Measurements from ENCODE around the gene EPN3.
A peak's percentile ranks its signal among the peaks of the same experiment; 100 is the strongest.

The EPN3 gene

DNA sequence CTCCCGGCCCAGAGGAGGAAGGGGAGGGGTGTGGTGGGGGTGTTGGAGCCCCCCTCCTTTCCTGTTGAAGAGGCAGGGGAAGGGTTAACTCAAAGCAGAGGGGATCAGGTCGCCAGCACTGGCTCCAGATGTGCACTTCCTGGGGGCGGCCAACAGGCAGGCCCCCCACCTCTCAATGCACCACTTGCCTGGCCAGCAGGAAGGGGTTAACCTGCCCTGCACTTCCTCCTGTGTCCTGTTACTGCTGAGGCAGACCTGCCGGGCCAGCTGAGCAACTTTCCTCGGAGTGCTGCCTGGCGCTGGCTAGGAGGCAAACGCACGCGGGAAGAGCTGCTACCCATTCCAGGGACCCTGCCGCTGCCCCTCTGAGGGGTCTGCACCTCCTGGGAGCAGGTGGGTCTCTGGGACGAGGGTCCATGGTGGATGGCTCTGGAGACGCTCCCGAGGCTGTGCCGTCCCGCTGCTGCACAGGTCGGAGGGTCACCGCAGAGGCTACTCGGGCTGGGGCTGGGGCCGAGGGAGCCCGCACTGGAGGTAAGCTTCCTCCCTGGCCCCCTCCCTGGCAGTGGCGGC is at the start of gene EPN3:
EPN3 (plus strand) TSS at position 284 of the 573 bp plus-strand sequence. CDS start 3,822 bp downstream, outside the sequence.
- peak; percentile 55 for DNase-seq

DNA sequence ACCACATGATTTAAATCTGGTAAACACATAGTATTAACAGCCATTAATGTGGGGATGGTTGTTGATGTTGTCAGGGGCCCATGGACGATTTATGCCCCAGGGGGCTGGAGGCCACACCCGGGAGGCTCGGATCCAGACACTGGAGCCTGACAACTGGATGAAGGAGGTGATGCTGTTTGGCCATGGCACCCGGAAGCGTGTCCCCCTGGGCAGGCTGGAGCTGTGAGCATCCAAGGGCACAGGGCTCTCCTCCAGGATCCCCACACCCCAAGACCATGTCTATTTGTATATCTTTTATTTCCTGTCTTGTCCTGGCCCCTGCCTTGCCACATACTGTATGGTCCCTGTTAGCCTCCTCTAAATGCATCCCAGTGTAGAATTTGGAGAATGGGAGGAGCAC is 49.3 kb upstream of the EPN3 start:
- DNase-seq = no peak

DNA sequence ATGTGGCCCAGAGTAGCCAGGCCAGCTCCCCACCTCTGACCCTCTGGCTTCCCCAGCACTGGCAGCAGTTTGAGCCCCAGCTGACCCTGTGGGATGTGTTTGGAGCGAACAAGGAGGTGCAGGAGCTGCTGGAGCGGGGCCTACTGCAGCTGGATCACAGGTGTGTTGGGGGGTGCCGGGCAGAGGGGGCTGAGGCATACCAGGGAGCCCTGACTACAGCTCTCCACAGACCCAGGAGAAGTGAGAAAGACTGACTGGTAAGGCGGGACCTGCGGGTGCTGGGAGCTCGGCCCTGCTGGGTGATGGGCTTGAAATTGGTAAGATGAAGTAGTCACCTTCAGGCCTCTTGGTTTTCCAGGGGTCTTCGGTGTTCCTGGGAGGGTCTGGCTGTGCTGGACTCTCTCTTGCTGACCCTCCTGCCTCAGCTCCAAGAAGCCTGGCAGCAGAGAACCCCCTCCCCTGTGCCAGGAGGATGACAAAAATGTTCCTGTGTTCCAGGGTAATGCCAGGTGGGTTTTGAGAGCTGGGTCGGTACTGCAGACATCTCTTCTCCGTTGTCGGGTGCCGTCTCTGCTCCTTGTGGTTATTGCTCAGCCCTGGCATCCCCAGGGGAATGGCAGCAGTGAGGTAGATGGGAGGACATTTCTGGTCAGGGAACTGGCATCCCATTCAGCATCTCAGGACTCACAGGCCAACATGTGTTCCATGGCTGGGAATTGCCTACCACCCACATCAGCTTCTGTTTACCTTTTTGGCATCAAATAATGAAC is 48.0 kb upstream of the EPN3 start:
- DNase-seq = no peak

DNA sequence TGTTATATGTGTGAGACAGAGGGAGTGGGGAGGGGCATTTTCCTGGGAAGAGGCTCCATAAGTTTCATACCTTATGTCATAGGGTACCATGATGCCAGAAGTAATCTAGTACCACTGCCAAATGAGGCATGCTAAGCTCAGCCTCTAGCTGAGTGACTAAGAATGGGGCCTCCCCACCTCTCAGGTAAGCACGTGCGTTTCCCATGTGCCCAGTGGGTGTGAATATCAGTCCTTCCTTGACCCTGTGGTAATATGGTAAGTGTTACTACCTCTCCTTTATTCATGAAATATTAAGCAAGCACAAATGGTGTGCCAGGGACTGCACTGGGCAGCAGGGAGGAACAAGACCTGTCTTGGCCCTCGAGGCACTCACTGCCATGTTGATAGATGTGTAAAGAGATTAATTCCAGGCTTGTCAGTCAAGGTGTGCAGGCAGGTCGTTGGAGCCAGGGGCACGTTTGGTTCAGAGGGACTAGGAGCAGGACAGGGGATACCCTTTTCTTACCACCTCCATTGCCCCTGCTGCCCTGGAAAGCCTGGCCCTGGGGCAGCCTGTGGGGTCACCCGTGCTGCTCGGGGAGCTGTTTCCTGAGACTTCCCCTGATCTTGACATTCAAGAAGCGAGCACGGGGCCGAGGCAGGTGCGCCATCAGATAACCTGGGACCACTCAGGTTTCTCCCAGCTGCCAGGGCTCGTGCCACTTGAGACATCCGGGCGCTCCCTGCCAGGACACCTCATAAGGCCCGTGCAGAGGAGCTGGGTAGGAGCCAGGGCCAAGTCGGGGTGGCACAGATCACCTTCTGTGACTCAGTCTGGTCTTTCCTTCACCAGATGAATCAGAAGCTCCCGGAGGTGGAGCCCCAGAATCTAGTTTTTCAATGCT is 45.1 kb upstream of the EPN3 start:
- peak; percentile 61 for DNase-seq

DNA sequence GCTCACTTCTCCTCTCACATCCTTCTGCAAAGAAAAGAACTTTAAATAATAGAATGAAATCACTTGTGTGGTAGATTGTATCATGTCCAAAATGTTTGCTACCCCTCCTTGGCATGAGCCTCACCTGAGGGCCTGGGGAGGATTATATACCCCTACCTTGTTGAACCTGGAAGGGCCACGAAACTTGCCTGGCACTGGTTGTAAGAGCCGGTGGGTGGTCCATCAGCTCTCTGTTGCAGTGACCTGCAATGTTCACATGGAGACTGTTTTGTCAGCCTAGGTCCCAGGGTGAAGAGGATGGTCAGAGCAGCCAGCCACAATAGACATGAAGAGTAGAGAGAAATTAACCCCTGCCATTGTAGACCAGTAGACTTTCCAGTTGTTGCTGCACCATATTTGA is 43.7 kb upstream of the EPN3 start:
- DNase-seq = no peak

DNA sequence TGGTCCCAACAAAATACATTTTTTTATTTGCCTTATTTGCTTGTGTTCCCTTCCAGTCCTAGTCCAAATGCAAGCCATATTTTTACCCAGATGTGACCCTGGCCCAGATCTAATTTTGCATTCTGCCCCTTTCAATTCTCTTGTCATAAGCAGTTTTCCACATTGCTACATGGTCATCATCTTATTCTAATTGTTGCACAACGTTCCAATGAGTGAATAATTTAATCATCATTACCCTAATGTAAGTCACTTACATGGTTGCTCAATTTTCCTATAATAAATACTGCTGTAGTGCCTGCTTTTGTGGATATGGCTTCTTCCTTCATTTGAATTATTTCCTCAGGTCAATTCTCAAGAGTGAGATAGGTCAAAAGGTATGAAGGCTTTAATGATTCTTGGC is 41.0 kb upstream of the EPN3 start:
- no peak for DNase-seq

DNA sequence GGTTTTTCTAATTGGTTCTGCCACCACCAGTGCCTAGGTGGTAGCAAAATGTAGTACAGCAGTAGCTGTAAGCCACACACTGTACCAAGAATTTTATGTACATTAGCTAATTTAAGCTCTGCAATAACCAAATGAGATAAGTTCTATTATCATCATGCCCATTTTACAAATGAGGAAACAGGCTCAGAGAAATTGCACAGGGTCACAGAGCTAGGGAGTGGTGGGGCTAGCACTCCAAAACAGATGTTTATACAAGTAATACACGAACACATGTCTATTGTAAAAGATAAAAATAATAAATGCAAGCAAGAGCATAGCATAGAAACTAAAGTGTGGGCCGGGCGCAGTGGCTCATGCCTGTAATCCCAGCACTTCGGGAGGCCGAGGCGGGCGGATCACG is 40.3 kb upstream of the EPN3 start:
- DNase-seq = no peak

DNA sequence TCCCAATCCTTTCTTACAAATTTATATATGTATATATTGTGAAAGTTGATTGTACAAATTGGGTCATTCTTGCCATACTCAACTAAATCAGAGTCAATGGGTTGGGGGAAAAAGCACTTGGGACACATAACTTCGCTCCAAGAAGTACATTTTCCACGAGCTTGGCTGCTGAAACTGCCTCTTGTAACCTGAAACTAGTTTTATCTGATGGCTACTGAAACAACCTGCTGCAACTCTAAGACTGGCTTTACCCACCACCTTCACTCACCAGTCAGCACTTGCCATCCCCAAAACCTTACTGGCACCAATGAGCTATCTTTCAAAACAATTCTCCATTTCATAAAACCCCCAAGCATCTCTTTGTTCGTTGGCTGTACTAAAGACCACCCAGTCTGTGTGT is 38.8 kb upstream of the EPN3 start:
- no peak for DNase-seq

DNA sequence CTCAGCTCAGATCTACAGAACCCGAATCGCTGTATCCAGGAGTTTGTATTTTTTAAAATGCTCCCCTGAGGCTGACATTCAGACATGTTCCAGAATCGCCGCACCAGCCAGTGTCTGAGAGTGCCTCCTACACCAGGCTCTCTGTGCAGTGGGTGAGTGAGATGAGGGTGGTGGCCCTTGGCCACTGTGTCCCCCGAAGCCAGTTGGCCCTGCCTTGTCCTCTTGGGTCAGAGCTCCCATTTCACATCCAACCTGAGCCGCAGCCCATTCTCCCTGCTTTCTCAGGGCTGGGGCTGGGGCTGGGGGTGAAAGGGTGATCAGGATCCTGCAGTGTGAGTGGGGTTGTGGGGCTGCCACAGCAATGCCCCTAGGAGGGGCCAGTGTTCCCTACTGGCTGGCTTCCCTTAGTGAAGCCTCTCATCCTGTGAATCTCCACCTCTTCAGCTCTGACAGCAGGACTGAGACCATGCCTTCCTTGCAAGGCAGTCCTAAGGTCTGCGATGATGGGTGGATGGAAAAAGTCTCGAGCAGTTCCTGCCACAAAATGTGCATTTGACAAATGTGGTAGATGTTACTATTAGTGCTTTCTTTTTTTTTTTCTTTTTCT is 37.2 kb upstream of the EPN3 start:
- DNase-seq = no peak

DNA sequence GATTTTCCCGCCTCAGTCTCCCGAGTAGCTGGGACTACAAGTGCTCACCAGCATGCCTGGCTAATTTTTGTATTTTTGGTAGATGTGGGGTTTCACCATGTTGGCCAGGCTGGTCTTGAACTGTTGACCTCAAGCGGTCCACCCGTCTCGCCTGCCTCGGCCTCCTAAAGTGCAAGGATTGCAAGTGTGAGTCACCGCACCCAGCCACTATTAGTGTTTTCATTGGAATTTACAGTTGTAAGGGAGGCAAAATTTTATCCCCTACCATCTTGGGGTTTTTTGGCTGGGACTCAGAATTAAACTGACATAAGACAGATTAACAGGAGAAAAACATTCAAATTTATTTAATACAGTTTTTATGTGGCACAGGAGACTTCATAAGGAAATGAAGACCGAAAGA is 36.6 kb upstream of the EPN3 start:
- no peak for DNase-seq

DNA sequence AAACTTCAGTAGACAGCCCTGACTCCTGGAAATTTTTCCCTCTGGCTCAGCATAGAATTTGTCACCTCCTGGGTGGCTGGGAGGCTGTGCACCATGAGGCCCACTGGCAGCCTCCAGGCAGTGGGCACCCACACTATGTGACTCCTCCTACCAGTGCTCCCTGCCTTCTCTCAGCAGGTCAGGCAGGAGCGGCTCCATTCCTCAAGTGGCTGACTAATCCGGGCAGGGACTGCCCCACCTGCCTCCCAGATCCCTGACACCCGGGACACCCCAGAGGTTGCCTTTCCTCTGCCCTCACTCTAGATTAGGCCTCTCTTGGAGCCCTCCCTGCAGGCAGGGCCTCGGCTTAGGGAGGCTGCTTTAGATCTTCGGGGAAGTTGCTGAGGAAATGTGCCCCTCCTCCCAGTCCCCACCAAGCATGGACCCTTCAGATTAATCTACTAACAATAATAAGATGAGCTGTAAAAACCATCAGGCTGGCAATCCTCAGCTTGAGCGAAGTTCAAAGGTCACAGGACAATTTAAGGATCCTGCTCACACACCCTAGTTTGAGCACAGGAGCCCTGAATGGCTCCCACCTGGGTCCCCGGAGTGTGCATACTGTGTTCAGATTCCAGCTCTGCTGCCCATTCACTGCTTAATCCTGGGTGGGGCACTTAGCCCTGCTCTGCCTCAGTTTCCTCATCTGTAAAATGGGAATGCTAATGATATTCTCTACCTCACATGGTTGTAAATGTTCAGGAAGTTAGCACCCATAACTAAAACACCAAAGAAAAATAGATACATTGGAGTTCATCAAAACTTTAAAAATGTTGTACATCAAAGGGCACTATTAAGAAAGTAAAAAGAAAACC is 34.3 kb upstream of the EPN3 start:
- no peak for DNase-seq

DNA sequence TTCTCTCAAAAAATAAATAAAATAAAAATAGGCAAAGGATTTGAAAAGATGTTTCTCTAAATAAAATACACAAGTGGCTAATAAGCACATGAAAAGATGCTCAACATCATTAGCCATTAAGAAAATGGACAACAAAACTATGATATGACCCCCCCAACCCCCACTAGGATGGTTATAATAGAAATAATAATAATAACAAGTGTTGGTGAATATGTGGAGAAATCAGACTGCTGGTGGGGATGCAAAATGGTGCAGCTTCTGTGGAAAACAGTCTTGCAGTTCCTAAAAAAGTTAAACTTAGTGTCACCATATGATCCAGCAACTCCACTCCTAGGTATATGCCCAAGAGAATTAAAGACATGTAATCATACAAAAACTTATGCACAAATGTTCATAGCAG is 33.3 kb upstream of the EPN3 start:
- DNase-seq = no peak

DNA sequence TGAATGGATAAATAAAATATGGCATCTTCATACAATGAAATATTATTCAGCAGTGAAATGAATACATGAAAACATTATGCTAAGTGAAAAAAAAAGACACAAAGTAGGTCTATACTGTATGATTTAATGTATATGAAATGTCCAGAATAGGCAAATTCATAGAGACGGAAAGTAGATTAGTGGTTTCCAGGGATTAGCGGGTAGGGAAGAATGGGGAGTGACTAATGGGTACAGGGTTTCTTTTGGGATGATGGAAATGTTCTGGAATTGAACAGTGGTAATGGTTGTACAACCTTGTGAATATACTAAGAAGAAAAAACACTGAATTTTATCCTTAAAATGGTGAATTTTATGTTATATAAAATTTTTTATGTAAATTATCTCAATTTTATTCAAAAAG is 32.8 kb upstream of the EPN3 start:
- DNase-seq = no peak

DNA sequence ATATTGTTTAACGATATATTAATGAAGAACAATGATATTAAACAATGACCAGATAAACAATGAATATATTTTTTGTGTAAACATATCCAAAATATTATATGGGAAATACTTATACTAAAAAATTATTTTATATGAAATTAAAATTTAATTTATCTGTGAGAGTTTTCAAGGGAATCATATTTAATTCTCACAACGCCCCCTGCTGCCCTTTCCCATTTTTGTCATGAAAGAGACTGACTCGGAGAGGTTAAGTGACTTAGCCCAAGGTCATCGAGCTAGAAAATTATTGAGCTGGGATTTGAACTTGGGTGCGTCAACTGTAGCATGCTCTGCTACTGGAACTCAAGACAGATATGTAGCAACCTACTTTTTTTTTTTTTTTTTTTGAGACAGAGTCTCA is 31.5 kb upstream of the EPN3 start:
- DNase-seq = no peak

DNA sequence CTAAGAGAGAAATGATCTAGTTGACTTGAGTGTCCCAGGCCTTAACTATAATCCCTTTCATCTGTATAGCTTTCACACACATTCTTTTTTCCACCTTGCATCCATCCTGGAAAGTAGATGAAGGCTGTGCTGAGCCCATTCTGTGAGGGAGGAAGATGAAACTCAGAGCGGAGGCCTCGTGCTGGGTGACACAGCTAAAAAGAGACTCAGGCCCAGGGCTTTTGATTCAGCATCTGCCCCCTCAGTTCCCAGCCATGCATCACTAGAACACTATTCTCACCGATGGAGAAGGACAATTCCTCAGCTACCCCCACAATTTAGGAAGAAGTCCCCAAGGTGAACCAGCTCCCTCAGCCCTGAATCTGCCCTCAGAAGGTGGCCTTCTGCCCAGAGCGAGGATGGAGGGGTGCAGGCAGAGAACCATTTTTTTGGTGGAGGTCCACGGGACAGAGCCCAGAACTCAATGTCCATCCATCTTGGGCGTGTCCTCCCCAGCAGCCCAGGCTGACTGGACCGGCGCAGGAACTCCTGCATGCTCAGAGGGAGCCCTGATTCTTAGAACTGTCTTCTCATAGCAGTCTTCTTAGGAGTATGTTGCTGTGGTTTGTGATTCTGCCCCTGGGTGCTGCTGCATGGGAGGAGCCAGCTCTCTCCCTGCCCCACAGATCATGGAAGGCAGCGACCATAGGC is 30.1 kb upstream of the EPN3 start:
- no peak for DNase-seq

DNA sequence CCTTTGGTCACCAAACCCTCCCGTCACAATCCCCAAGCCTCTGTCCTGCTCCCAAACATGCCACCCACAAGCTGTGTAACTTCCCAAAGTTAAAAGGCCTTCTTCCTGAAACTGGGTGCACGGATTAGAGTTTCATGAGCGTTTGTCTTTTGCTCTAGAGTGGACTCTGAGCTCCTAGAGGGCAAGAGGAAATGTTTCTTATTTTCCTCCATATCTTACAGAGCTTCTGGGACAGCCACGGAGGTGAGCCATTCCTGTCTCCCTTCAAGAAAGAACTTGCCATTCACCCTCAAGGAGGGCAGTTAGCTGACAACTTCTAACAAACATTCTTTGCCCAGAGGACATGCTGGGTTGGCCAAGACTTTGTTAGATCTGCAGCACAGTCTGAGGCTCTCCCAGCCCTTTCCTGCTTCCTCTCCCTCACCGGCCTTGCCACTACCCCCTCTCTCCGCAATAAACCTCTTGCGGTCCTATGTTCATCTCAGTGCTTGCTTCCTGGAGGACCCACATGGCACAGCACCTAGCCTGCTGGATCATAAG is 26.9 kb upstream of the EPN3 start:
- DNase-seq = no peak

DNA sequence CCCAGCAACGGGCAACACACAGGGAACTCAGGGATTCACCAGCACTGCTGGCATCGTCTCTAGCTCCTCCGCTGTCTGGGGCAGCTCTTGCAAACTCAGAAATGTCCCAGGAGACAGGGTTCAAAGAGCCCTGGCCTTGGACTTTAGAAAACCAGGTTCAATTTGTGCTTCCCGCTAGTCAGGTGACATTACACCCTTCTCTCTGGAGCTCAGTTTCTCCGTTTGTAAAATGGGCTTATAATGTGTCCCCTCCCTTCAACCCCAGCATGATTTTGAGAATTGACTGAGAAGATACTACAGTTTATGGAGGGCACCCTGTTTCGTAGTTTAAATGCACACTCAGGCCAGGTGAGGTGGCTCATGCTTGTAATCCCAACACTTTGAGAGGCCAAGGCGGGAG is 26.2 kb upstream of the EPN3 start:
- no peak for DNase-seq

DNA sequence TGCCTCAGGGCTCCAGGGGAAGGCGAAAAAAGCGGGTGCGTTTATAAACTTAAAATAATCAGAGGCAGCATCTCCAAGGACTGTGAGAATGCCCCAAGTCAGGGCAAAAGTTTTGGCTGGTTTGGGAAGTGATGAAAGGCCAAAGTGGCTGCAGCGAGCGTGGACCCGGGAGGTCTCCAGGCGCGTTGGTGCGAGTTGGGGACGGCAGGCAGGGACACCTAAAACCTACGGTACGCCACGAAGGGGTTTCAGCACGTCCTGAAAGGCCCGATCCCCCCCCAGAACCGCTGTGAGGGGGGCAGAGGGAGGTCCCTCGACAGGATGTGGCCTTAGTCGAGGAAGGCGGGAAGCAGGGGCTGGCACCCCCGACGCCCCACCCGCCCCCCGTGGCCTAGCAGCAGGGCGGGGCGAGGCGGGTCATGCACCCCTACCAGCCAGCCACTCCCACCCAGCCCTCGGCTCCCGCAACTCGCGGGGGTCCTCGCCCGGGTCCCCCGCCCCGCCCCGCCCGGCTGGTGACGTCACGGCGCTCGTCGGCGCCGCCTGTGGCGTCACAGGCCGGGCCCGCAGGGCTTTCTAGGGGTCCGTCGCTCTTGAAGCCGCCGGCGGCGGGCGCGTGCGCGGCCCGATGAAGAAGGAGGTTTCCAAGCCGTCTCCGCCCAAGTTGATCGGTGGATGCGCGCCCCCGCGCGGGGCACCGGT is 24.5 kb upstream of the EPN3 start, which contains the start of gene MYCBPAP:
MYCBPAP (plus strand) TSS at position 569 of the 702 bp plus-strand sequence. CDS start 236 bp downstream, outside the sequence.
- DNase-seq = peak; percentile 60

DNA sequence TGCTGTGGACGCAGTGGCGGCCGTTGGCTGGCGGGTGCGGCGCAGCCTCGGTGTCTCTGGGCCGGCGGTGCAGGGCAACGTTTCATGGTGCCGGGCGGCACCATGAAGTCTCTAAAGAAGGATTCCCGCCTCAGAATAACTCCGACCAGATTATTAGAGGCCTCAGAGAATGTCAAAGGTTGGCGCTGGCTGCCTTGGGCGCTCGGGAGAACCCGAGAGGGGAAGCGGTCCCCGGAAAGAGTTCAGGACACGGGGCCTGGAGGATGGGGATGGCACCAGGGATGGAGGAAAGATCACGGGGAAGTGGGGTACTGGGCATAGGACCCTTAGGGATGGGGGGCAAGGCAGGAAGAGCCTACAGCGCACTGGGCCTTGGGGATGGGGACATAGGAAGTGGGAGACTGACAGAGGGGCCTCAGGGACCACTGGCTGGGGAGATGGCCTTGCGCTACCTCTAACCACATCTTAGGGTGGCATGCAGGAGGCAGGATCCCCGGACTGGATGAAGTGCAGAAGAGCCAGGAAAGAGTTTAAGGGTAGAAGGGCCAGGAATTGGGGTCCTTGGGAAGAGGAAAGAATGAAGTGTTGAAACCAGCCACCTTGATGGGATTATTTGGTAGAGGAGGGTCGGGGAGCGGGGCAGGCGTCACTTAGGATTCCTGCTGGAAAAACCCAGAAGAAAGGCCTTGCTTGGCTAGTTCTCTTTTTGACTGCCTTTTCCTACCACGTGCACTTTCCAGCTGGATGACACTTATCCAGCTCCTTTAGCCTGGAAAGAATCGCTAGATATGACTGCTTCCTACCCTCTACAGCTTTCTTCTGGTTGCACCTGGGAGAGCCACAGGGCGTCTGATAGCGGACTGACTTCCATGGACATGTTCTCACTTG is 23.7 kb upstream of the EPN3 start:
- peak; percentile 12 for DNase-seq

DNA sequence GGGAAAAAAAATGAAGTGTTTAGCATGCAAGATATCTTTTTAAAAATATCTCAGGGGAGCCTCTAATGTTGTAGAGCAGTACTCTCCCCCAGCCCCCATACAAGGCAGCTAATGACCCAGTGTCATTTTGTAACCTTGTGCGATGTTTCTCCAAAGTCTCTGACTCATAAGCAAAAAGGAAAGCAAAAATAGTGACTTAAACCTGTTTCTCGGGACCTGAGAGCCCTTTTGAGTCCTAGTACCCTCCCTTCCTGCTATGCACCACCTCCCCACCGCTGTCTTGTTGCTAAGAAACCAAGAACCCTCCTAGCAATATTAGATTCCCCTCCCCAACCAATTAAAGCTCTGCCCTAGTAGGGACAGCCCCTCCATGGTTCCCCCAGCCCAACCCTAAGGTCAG is 21.5 kb upstream of the EPN3 start:
- no peak for DNase-seq
